Subcutaneous abdominal adipose tissue (tissue), 5 donors: ENCODE data around the gene RYR2.

ENCODE experiments used
- H3K27ac ChIP-seq: one replicate; pipeline ENCODE4 v1.7.0; 2013; ENCODE audit warnings: low read depth, mild to moderate bottlenecking, inconsistent platforms, low read length, moderate library complexity
- H3K27me3 ChIP-seq, 5 donors: one replicate each; pipeline ENCODE4 v1.7.0; 2013; ENCODE audit warnings: low read length in 5 of 5, inconsistent platforms in 1 of 5; ENCODE audit not compliant: control insufficient read depth in 5 of 5, insufficient read depth in 4 of 5
- H3K36me3 ChIP-seq, 5 donors: one replicate each; pipeline ENCODE4 v1.7.0; 2013; ENCODE audit warnings: low read length in 5 of 5; ENCODE audit not compliant: control insufficient read depth in 5 of 5, insufficient read depth in 5 of 5
- H3K4me1 ChIP-seq, 5 donors: one replicate each; pipeline ENCODE4 v1.7.0; 2013; ENCODE audit warnings: low read length in 5 of 5, mild to moderate bottlenecking in 3 of 5, moderate library complexity in 1 of 5; ENCODE audit not compliant: control insufficient read depth in 5 of 5, insufficient read depth in 5 of 5
- H3K4me3 ChIP-seq, 5 donors: one replicate each; pipeline ENCODE4 v1.7.0; 2013; ENCODE audit warnings: low read length in 5 of 5, low read depth in 1 of 5
- H3K9ac ChIP-seq, 5 donors: one replicate each; pipeline ENCODE4 v1.7.0; 2013; ENCODE audit warnings: low read length in 5 of 5, mild to moderate bottlenecking in 4 of 5, moderate library complexity in 3 of 5
- H3K9me3 ChIP-seq, 5 donors: one replicate each; pipeline ENCODE4 v1.7.0; 2013; ENCODE audit warnings: low read length in 5 of 5; ENCODE audit not compliant: control insufficient read depth in 5 of 5
- donor health status: healthy.
- donor health status: healthy.
- donor health status: healthy.
- donor health status: healthy.
- donor health status: healthy.

RYR2 gene

GRCh38 chr1:237748171-237748960 lies 706.4 kb downstream of the RYR2 start:
- H3K27me3 ChIP-seq: no peaks in the 10 kb centered on the region
- H3K4me3 ChIP-seq: no peak overlapping the region
- H3K27ac ChIP-seq: no peak overlapping the region
- no peaks in the 10 kb centered on the region for H3K36me3 ChIP-seq
- H3K4me1 ChIP-seq: no peaks in the 10 kb centered on the region
- H3K9ac ChIP-seq: no peak overlapping the region
- no peaks in the 10 kb centered on the region for H3K9me3 ChIP-seq

- no peak overlapping the region for H3K27ac ChIP-seq
Measured at GRCh38 chr1:237749122-237749521, 707.1 kb downstream of the RYR2 start.

GRCh38 chr1:237751090-237751489 lies 709.1 kb downstream of the RYR2 start:
- no peaks in the 10 kb centered on the region for H3K9me3 ChIP-seq
- H3K27ac ChIP-seq: no peak overlapping the region
- no peak overlapping the region for H3K4me3 ChIP-seq
- H3K27me3 ChIP-seq: no peaks in the 10 kb centered on the region
- H3K36me3 ChIP-seq: no peaks in the 10 kb centered on the region
- H3K9ac ChIP-seq: no peak overlapping the region
- H3K4me1 ChIP-seq: no peaks in the 10 kb centered on the region

More at GRCh38 chr1:237749122-237749521, 707.1 kb downstream of the RYR2 start:
- H3K27me3 ChIP-seq: no peaks in the 10 kb centered on the region
- H3K36me3 ChIP-seq: no peaks in the 10 kb centered on the region
- no peaks in the 10 kb centered on the region for H3K4me1 ChIP-seq
- H3K4me3 ChIP-seq: no peak overlapping the region
- no peak overlapping the region for H3K9ac ChIP-seq
- H3K9me3 ChIP-seq: no peaks in the 10 kb centered on the region

- Histone ChIP-seq H3K36me3 (no peaks in the 10 kb centered on the region), H3K4me1 (no peaks in the 10 kb centered on the region), H3K27me3 (no peaks in the 10 kb centered on the region), H3K9ac (no peak overlapping the region), H3K9me3 (no peaks in the 10 kb centered on the region), H3K27ac (no peak overlapping the region), H3K4me3 (no peak overlapping the region)
Measured at GRCh38 chr1:237754627-237755026, 712.6 kb downstream of the RYR2 start.

- H3K27ac ChIP-seq: no peak overlapping the region
- no peaks in the 10 kb centered on the region for H3K4me1 ChIP-seq
- no peak overlapping the region for H3K9ac ChIP-seq
- no peaks in the 10 kb centered on the region for H3K27me3 ChIP-seq
- no peak overlapping the region for H3K4me3 ChIP-seq
- H3K36me3 ChIP-seq: no peaks in the 10 kb centered on the region
- H3K9me3 ChIP-seq: no peaks in the 10 kb centered on the region
Measured at GRCh38 chr1:237756304-237756967, 714.5 kb downstream of the RYR2 start.

- H3K4me3 ChIP-seq: no peak overlapping the region
Measured at GRCh38 chr1:237759377-237759776, 717.4 kb downstream of the RYR2 start.

GRCh38 chr1:237760951-237761350 lies 719.0 kb downstream of the RYR2 start:
- Histone ChIP-seq H3K27me3 (no peaks in the 10 kb centered on the region), H3K9me3 (no peaks in the 10 kb centered on the region), H3K27ac (no peak overlapping the region), H3K4me1 (no peaks in the 10 kb centered on the region), H3K36me3 (no peaks in the 10 kb centered on the region), H3K4me3 (no peak overlapping the region), H3K9ac (no peak overlapping the region)

More at GRCh38 chr1:237759377-237759776, 717.4 kb downstream of the RYR2 start:
- H3K4me1 ChIP-seq: no peaks in the 10 kb centered on the region
- H3K9me3 ChIP-seq: no peaks in the 10 kb centered on the region
- no peak overlapping the region for H3K27ac ChIP-seq
- no peaks in the 10 kb centered on the region for H3K27me3 ChIP-seq
- H3K36me3 ChIP-seq: no peaks in the 10 kb centered on the region
- no peak overlapping the region for H3K9ac ChIP-seq

- no peak overlapping the region for H3K9ac ChIP-seq
- no peak overlapping the region for H3K4me3 ChIP-seq
- H3K36me3 ChIP-seq: no peaks in the 10 kb centered on the region
- H3K9me3 ChIP-seq: no peaks in the 10 kb centered on the region
- H3K27ac ChIP-seq: no peak overlapping the region
- H3K4me1 ChIP-seq: no peaks in the 10 kb centered on the region
- no peaks in the 10 kb centered on the region for H3K27me3 ChIP-seq
Measured at GRCh38 chr1:237763137-237763536, 721.2 kb downstream of the RYR2 start.

- Histone ChIP-seq H3K27ac (no peak overlapping the region), H3K9me3 (no peaks in the 10 kb centered on the region), H3K9ac (no peak overlapping the region), H3K4me3 (no peak overlapping the region), H3K4me1 (no peaks in the 10 kb centered on the region), H3K36me3 (no peaks in the 10 kb centered on the region), H3K27me3 (no peaks in the 10 kb centered on the region)
Measured at GRCh38 chr1:237763751-237764150, 721.8 kb downstream of the RYR2 start.

GRCh38 chr1:237769916-237770315 lies 727.9 kb downstream of the RYR2 start:
- Histone ChIP-seq H3K27ac (no peak overlapping the region), H3K4me1 (no peaks in the 10 kb centered on the region)

More at GRCh38 chr1:237769916-237770315, 727.9 kb downstream of the RYR2 start:
- Histone ChIP-seq H3K36me3 (no peaks in the 10 kb centered on the region), H3K27me3 (no peaks in the 10 kb centered on the region), H3K9me3 (no peaks in the 10 kb centered on the region), H3K9ac (no peak overlapping the region), H3K4me3 (no peak overlapping the region)
